DOHH2 (cell line): ENCODE results near the gene WDR35.

Source experiments
- EZH2phosphoT487 ChIP-seq: fragments of 200-600 bp; sonication (generic); IDR thresholded peaks from 2 replicates; pipeline ENCODE4 v1.6.1; 2017; ENCODE audit warnings: borderline replicate concordance, mild to moderate bottlenecking, antibody characterized with exemption, low read length, moderate library complexity, mixed read lengths
- TF ChIP-seq, protein P1 (sequence below): fragments of 200-600 bp; sonication (generic); IDR thresholded peaks from one replicate; pipeline ENCODE4 v1.5.1; 2014; ENCODE audit warnings: antibody characterized with exemption, mild to moderate bottlenecking, low read depth, low read length; ENCODE audit not compliant: poor library complexity, severe bottlenecking

DNA sequence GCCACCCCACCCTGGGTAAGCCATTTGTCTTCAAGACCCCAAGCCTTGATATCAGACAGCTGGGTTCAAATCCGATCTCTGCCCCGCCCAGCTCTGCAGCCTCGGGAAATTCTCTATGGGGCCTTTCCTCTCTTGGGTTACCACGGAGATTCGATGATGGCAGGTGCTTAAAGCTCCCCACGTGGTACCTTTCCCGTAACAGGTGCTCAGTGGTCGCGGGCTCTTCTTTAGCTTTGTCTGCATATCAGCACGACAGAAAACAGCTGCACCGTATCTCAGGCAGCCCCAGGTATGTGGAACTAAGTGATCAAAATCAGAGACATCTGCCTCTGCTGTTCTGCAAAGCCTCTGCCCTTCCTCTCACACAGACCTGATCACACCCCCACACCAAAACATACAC, 125.5 kb downstream of the WDR35 start:
- TF ChIP-seq, protein P1, sequence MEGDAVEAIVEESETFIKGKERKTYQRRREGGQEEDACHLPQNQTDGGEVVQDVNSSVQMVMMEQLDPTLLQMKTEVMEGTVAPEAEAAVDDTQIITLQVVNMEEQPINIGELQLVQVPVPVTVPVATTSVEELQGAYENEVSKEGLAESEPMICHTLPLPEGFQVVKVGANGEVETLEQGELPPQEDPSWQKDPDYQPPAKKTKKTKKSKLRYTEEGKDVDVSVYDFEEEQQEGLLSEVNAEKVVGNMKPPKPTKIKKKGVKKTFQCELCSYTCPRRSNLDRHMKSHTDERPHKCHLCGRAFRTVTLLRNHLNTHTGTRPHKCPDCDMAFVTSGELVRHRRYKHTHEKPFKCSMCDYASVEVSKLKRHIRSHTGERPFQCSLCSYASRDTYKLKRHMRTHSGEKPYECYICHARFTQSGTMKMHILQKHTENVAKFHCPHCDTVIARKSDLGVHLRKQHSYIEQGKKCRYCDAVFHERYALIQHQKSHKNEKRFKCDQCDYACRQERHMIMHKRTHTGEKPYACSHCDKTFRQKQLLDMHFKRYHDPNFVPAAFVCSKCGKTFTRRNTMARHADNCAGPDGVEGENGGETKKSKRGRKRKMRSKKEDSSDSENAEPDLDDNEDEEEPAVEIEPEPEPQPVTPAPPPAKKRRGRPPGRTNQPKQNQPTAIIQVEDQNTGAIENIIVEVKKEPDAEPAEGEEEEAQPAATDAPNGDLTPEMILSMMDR = no peak
- no peak for TF ChIP-seq EZH2phosphoT487
